DND-41 (cell line): ENCODE results near the gene GCSH.

Source experiments
- ATAC-seq: fragments of 200-7000 bp; cut with Tn5 transposase; 3 replicates; pipeline ENCODE4 v1.9.1; 2021; ENCODE audit warnings: low read depth; ENCODE audit not compliant: insufficient read depth
- DNase-seq: peaks from one replicate; pipeline ENCODE4 v3.0.0-alpha.2; 2020
- H2AFZ ChIP-seq: 2 replicates; pipeline ENCODE4 v1.6.0; 2012; ENCODE audit warnings: low read depth, low read length
- H3K27ac ChIP-seq: 2 replicates; pipeline ENCODE4 v1.5.1; 2012; ENCODE audit warnings: low read length, inconsistent platforms
- H3K27me3 ChIP-seq: fragments of 200-600 bp; sonication (generic); 2 replicates; pipeline ENCODE4 v1.6.0; 2012; ENCODE audit warnings: low read length, mild to moderate bottlenecking, inconsistent platforms; ENCODE audit not compliant: insufficient read depth, poor library complexity
- H3K36me3 ChIP-seq: 2 replicates; pipeline ENCODE4 v1.5.1; 2012; ENCODE audit warnings: low read length, inconsistent platforms; ENCODE audit not compliant: insufficient read depth
- H3K4me1 ChIP-seq: 2 replicates; pipeline ENCODE4 v1.5.1; 2012; ENCODE audit warnings: mild to moderate bottlenecking, low read length; ENCODE audit not compliant: insufficient read depth
- H3K4me2 ChIP-seq: 2 replicates; pipeline ENCODE4 v1.6.0; 2012; ENCODE audit warnings: mild to moderate bottlenecking, moderate library complexity, low read length, inconsistent platforms; ENCODE audit not compliant: insufficient read depth
- H3K4me3 ChIP-seq, 2 experiments: fragments of 200-600 bp in 1 of 2; shearing (Covaris generic) in 1 of 2; 2 replicates each; pipeline ENCODE4 v1.5.1; 2012 to 2016; ENCODE audit warnings: inconsistent platforms in 2 of 2, low read length in 2 of 2, mild to moderate bottlenecking in 2 of 2, low read depth in 1 of 2, moderate library complexity in 1 of 2
- H3K79me2 ChIP-seq: 2 replicates; pipeline ENCODE4 v1.6.0; 2012; ENCODE audit warnings: low read length, inconsistent platforms; ENCODE audit not compliant: insufficient read depth
- H3K9ac ChIP-seq: 2 replicates; pipeline ENCODE4 v1.6.0; 2012; ENCODE audit warnings: low read depth, mild to moderate bottlenecking, inconsistent platforms, low read length, moderate library complexity
- H3K9me3 ChIP-seq: 2 replicates; pipeline ENCODE4 v1.5.1; 2012; ENCODE audit warnings: low read length, moderate library complexity, mild to moderate bottlenecking, inconsistent platforms; ENCODE audit not compliant: insufficient read depth, severe bottlenecking
- H4K20me1 ChIP-seq: 2 replicates; pipeline ENCODE4 v1.6.0; 2012; ENCODE audit warnings: low read length; ENCODE audit not compliant: insufficient read depth
- CTCF ChIP-seq: IDR thresholded peaks from 2 replicates; pipeline ENCODE4 v1.5.1; 2012; ENCODE audit warnings: borderline replicate concordance, low read length, moderate library complexity, mild to moderate bottlenecking; ENCODE audit not compliant: poor library complexity, severe bottlenecking; ENCODE audit errors: extremely low read depth
- EZH2 ChIP-seq: IDR thresholded peaks from 3 replicates; pipeline ENCODE4 v1.6.1; 2012; ENCODE audit warnings: borderline replicate concordance, low read depth, mild to moderate bottlenecking, moderate library complexity, low read length, inconsistent platforms; ENCODE audit not compliant: severe bottlenecking

Gene GCSH

GRCh38 chr16:81060576-81061306, 35.5 kb downstream of the GCSH start:
- no peaks in the 10 kb centered on the region for H3K27me3 ChIP-seq
- H3K36me3 ChIP-seq = no peaks in the 10 kb centered on the region
- no peak for TF ChIP-seq CTCF
- H3K4me3 ChIP-seq = no peak overlapping the region
- H3K27ac ChIP-seq = no peak overlapping the region
- H3K9me3 ChIP-seq = no peaks in the 10 kb centered on the region
- no peak for ATAC-seq
- H3K79me2 ChIP-seq = no peaks in the 10 kb centered on the region
- no peak for DNase-seq
- H3K9ac ChIP-seq = no peak overlapping the region
- no peaks in the 10 kb centered on the region for H3K4me1 ChIP-seq
- H2AFZ ChIP-seq = no peak overlapping the region
- H4K20me1 ChIP-seq = no peaks in the 10 kb centered on the region
- H3K4me2 ChIP-seq = no peak overlapping the region

- H3K9me3 ChIP-seq = peaks cover 5% of the 10 kb centered on the region
- H3K9ac ChIP-seq = no peak overlapping the region
- no peaks in the 10 kb centered on the region for H3K4me1 ChIP-seq
- no peaks in the 10 kb centered on the region for H4K20me1 ChIP-seq
- DNase-seq (no peak), ATAC-seq (no peak)
- no peak overlapping the region for H3K4me2 ChIP-seq
- no peaks in the 10 kb centered on the region for H3K27me3 ChIP-seq
- H3K36me3 ChIP-seq = no peaks in the 10 kb centered on the region
- H3K4me3 ChIP-seq = no peak overlapping the region
- H3K79me2 ChIP-seq = no peaks in the 10 kb centered on the region
- no peak overlapping the region for H2AFZ ChIP-seq
- no peak for TF ChIP-seq EZH2
- TF ChIP-seq CTCF = no peak
- H3K27ac ChIP-seq = no peak overlapping the region
Measured at GRCh38 chr16:81053761-81054160, 42.4 kb downstream of the GCSH start.

- Histone ChIP-seq H3K27me3 (no peaks in the 10 kb centered on the region), H3K9ac (no peak overlapping the region), H3K27ac (no peak overlapping the region), H3K9me3 (no peaks in the 10 kb centered on the region), H3K36me3 (peaks cover 58% of the 10 kb centered on the region), H3K4me1 (peaks cover 8% of the 10 kb centered on the region; the same call in 1 of the 2 replicates), H3K4me2 (no peak overlapping the region), H2AFZ (no peak overlapping the region), H3K4me3 (no peak overlapping the region), H3K79me2 (peaks cover 15% of the 10 kb centered on the region), H4K20me1 (peaks cover 4% of the 10 kb centered on the region; the same call in 1 of the 2 replicates)
- ATAC-seq = no peak
- TF ChIP-seq EZH2 = no peak
- no peak for TF ChIP-seq CTCF
- no peak for DNase-seq
Measured at GRCh38 chr16:81042821-81043220, 53.4 kb downstream of the GCSH start.
